ENCODE results near the gene MRPL37.
"Not testable (repeated sequence)": the region's sequence is repeated elsewhere in the genome, so short reads cannot be mapped to it uniquely, and the experiment has no call there.

The MRPL37 gene

GRCh38 chr1:54221113-54221834 lies 21.3 kb downstream of the MRPL37 start:
- Mint-ChIP-seq H3K4me1 (ENCODE audit: low read depth) (peaks cover 3% of the 10 kb centered on the region), H3K27ac (no peak overlapping the region), H3K9me3 (ENCODE audit: low read depth) (no peaks in the 10 kb centered on the region), H3K27me3 (no peaks in the 10 kb centered on the region), H3K36me3 (peaks cover 10% of the 10 kb centered on the region), H3K4me3 (no peak overlapping the region)

- peaks cover 7% of the 10 kb centered on the region for H3K36me3 Mint-ChIP-seq
- no peak overlapping the region for H3K27ac Mint-ChIP-seq
- H3K4me3 Mint-ChIP-seq = no peak overlapping the region
- no peaks in the 10 kb centered on the region for H3K9me3 Mint-ChIP-seq (ENCODE audit: low read depth)
- peaks cover 3% of the 10 kb centered on the region for H3K4me1 Mint-ChIP-seq (ENCODE audit: low read depth)
- no peaks in the 10 kb centered on the region for H3K27me3 Mint-ChIP-seq
These were observed 22.0 kb downstream of the MRPL37 start for GRCh38 chr1:54221867-54222484.

GRCh38 chr1:54222711-54223110 lies 22.7 kb downstream of the MRPL37 start:
- Mint-ChIP-seq H3K36me3 (peaks cover 3% of the 10 kb centered on the region), H3K4me1 (ENCODE audit: low read depth) (peaks cover 3% of the 10 kb centered on the region), H3K27ac (no peak overlapping the region), H3K27me3 (no peaks in the 10 kb centered on the region), H3K4me3 (no peak overlapping the region), H3K9me3 (ENCODE audit: low read depth) (no peaks in the 10 kb centered on the region)

- peak overlapping the region; percentile 11 for H3K27ac Mint-ChIP-seq
- no peaks in the 10 kb centered on the region for H3K9me3 Mint-ChIP-seq (ENCODE audit: low read depth)
- no peaks in the 10 kb centered on the region for H3K27me3 Mint-ChIP-seq
- peaks cover 3% of the 10 kb centered on the region for H3K4me1 Mint-ChIP-seq (ENCODE audit: low read depth)
- H3K4me3 Mint-ChIP-seq = no peak overlapping the region
- H3K36me3 Mint-ChIP-seq = peaks cover under 1% of the 10 kb centered on the region
These were observed 23.7 kb downstream of the MRPL37 start for GRCh38 chr1:54223441-54224202.

GRCh38 chr1:54224233-54224632 lies 24.3 kb downstream of the MRPL37 start:
- Mint-ChIP-seq H3K4me1 (ENCODE audit: low read depth) (peaks cover 5% of the 10 kb centered on the region), H3K36me3 (no peaks in the 10 kb centered on the region), H3K9me3 (ENCODE audit: low read depth) (no peaks in the 10 kb centered on the region), H3K27ac (no peak overlapping the region), H3K27me3 (no peaks in the 10 kb centered on the region), H3K4me3 (no peak overlapping the region)

- Mint-ChIP-seq H3K4me1 (ENCODE audit: low read depth) (peaks cover 11% of the 10 kb centered on the region), H3K9me3 (ENCODE audit: low read depth) (no peaks in the 10 kb centered on the region), H3K27ac (no peak overlapping the region), H3K27me3 (no peaks in the 10 kb centered on the region), H3K4me3 (no peak overlapping the region), H3K36me3 (no peaks in the 10 kb centered on the region)
These were observed 25.4 kb downstream of the MRPL37 start for GRCh38 chr1:54225378-54225777.

GRCh38 chr1:54225986-54226559 lies 26.1 kb downstream of the MRPL37 start:
- H3K27ac Mint-ChIP-seq = no peak overlapping the region
- no peak overlapping the region for H3K4me3 Mint-ChIP-seq
- H3K36me3 Mint-ChIP-seq = no peaks in the 10 kb centered on the region
- H3K27me3 Mint-ChIP-seq = no peaks in the 10 kb centered on the region
- H3K9me3 Mint-ChIP-seq (ENCODE audit: low read depth) = no peaks in the 10 kb centered on the region
- H3K4me1 Mint-ChIP-seq (ENCODE audit: low read depth) = peaks cover 18% of the 10 kb centered on the region

- Mint-ChIP-seq H3K36me3 (no peaks in the 10 kb centered on the region), H3K4me1 (ENCODE audit: low read depth) (peaks cover 22% of the 10 kb centered on the region), H3K9me3 (ENCODE audit: low read depth) (no peaks in the 10 kb centered on the region), H3K27me3 (no peaks in the 10 kb centered on the region), H3K27ac (peak overlapping the region; percentile 7), H3K4me3 (no peak overlapping the region)
These were observed 27.2 kb downstream of the MRPL37 start for GRCh38 chr1:54227091-54227602.

- Mint-ChIP-seq H3K9me3 (ENCODE audit: low read depth) (no peaks in the 10 kb centered on the region), H3K36me3 (no peaks in the 10 kb centered on the region), H3K27ac (peak overlapping the region; percentile 41), H3K27me3 (no peaks in the 10 kb centered on the region), H3K4me3 (no peak overlapping the region), H3K4me1 (ENCODE audit: low read depth) (peaks cover 18% of the 10 kb centered on the region)
These were observed 27.9 kb downstream of the MRPL37 start for GRCh38 chr1:54227891-54228310.

- H3K9me3 Mint-ChIP-seq (ENCODE audit: low read depth) = no peaks in the 10 kb centered on the region
- no peaks in the 10 kb centered on the region for H3K36me3 Mint-ChIP-seq
- H3K4me1 Mint-ChIP-seq (ENCODE audit: low read depth) = peaks cover 18% of the 10 kb centered on the region
- H3K4me3 Mint-ChIP-seq = no peak overlapping the region
- no peak overlapping the region for H3K27ac Mint-ChIP-seq
- H3K27me3 Mint-ChIP-seq = no peaks in the 10 kb centered on the region
These were observed 28.7 kb downstream of the MRPL37 start for GRCh38 chr1:54228638-54229079.

GRCh38 chr1:54229281-54229891 lies 29.4 kb downstream of the MRPL37 start:
- no peaks in the 10 kb centered on the region for H3K27me3 Mint-ChIP-seq
- peak overlapping the region; percentile 35 for H3K4me3 Mint-ChIP-seq
- H3K36me3 Mint-ChIP-seq = no peaks in the 10 kb centered on the region
- H3K4me1 Mint-ChIP-seq (ENCODE audit: low read depth) = peaks cover 18% of the 10 kb centered on the region
- no peaks in the 10 kb centered on the region for H3K9me3 Mint-ChIP-seq (ENCODE audit: low read depth)
- peak overlapping the region; percentile 72 for H3K27ac Mint-ChIP-seq

GRCh38 chr1:54230507-54231339 lies 30.8 kb downstream of the MRPL37 start:
- Mint-ChIP-seq H3K4me3 (no peak overlapping the region), H3K27ac (peak overlapping the region; percentile 52), H3K4me1 (ENCODE audit: low read depth) (peaks cover 20% of the 10 kb centered on the region), H3K9me3 (ENCODE audit: low read depth) (no peaks in the 10 kb centered on the region), H3K27me3 (no peaks in the 10 kb centered on the region), H3K36me3 (peaks cover 5% of the 10 kb centered on the region)

- not testable (repeated sequence) for H3K9me3 Mint-ChIP-seq (ENCODE audit: low read depth); H3K4me3 Mint-ChIP-seq; H3K27me3 Mint-ChIP-seq; H3K27ac Mint-ChIP-seq
- peaks cover 20% of the 10 kb centered on the region for H3K4me1 Mint-ChIP-seq (ENCODE audit: low read depth)
- H3K36me3 Mint-ChIP-seq = peaks cover 13% of the 10 kb centered on the region
These were observed 33.2 kb downstream of the MRPL37 start for GRCh38 chr1:54233196-54233595.

- Mint-ChIP-seq H3K4me3 (no peak overlapping the region), H3K36me3 (peaks cover 13% of the 10 kb centered on the region), H3K9me3 (ENCODE audit: low read depth) (no peaks in the 10 kb centered on the region), H3K27ac (no peak overlapping the region), H3K4me1 (ENCODE audit: low read depth) (peaks cover 18% of the 10 kb centered on the region), H3K27me3 (no peaks in the 10 kb centered on the region)
These were observed 34.3 kb downstream of the MRPL37 start for GRCh38 chr1:54234284-54234683.
